SJCRH30 (cell line): Measurements from ENCODE around the gene CGN. TPM values are rescaled to one million over a fixed set of nuclear protein-coding genes. Genes with fewer than 3 reads are reported as not detected.

ENCODE experiments used
- DNase-seq, 2 experiments: peaks; one replicate each; pipeline ENCODE4 v3.0.0-alpha.2; 2015 to 2020
- H3K27ac ChIP-seq: fragments of 250-450 bp; sonication (Bioruptor Pico); 2 replicates; pipeline ENCODE4 v1.5.1; 2020; ENCODE audit warnings: mild to moderate bottlenecking, moderate library complexity
- H3K27me3 ChIP-seq: fragments of 250-450 bp; sonication (Bioruptor Pico); 2 replicates; pipeline ENCODE4 v1.5.1; 2020; ENCODE audit warnings: mild to moderate bottlenecking, moderate library complexity
- H3K36me3 ChIP-seq: fragments of 250-450 bp; sonication (Bioruptor Pico); 2 replicates; pipeline ENCODE4 v1.5.1; 2020; ENCODE audit warnings: mild to moderate bottlenecking, moderate library complexity
- H3K4me1 ChIP-seq: fragments of 250-450 bp; sonication (Bioruptor Pico); 2 replicates; pipeline ENCODE4 v1.5.1; 2020; ENCODE audit warnings: mild to moderate bottlenecking, moderate library complexity
- H3K4me3 ChIP-seq: fragments of 250-450 bp; sonication (Bioruptor Pico); 2 replicates; pipeline ENCODE4 v1.5.1; 2020; ENCODE audit warnings: mild to moderate bottlenecking, moderate library complexity
- H3K9me3 ChIP-seq: fragments of 250-450 bp; sonication (Bioruptor Pico); replicated peaks from 2 replicates; pipeline ENCODE4 v1.5.1; 2020; ENCODE audit warnings: mild to moderate bottlenecking, moderate library complexity
- total RNA-seq: library from RNA; depleted of rRNA; stranded (reverse); fragments of >200 nt; shearing (Covaris generic); gene quantifications from 2 replicates; pipeline ENCODE4 v1.2.3, GENCODE V29; 2014

CGN gene
- total RNA-seq, 1 experiment from 2014 or later, result 1.2 TPM

- Histone ChIP-seq H3K9me3 (no peaks in the 10 kb centered on the region), H3K4me1 (peaks cover 8% of the 10 kb centered on the region), H3K4me3 (peak overlapping the region; percentile 66), H3K27me3 (no peaks in the 10 kb centered on the region), H3K27ac (no peak overlapping the region), H3K36me3 (no peaks in the 10 kb centered on the region)
- DNase-seq, result peak; percentile 34 to 42
Measured at GRCh38 chr1:151540982-151541377, 29.8 kb downstream of the CGN start.

GRCh38 chr1:151541752-151542151 lies 30.6 kb downstream of the CGN start:
- Histone ChIP-seq H3K27me3 (no peaks in the 10 kb centered on the region), H3K4me3 (peak overlapping the region; percentile 66), H3K27ac (no peak overlapping the region), H3K9me3 (no peaks in the 10 kb centered on the region), H3K36me3 (0 out of 2 replicates have a peak, but pooled peaks cover 5% of the 10 kb centered on the region), H3K4me1 (peaks cover 8% of the 10 kb centered on the region)
- no peak for DNase-seq

DNA sequence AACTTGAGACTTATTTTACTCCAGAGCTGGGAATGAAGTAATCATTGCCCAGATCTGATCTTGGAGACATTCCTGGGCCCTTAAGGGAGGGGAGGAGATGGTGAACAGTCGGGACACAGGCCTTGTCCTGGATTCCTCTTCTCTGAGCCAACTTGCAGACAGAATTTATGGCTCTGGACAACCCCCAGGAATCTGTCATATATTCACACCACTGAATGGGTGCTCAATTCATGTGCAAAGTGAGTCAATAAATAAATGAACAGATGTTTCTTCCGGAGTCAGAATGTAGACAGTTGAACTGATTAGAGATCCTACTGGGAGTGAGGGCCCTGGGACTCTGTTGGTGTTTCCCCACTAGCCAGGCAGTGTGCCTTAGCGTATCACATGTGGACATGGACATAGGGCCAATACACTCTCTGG lies 31.5 kb downstream of the CGN start:
- H3K4me3 ChIP-seq, result no peak overlapping the region
- peaks cover 16% of the 10 kb centered on the region for H3K4me1 ChIP-seq
- H3K36me3 ChIP-seq, result 0 out of 2 replicates have a peak, but pooled peaks cover 5% of the 10 kb centered on the region
- no peak overlapping the region for H3K27ac ChIP-seq
- no peaks in the 10 kb centered on the region for H3K9me3 ChIP-seq
- DNase-seq, result no peak
- H3K27me3 ChIP-seq, result no peaks in the 10 kb centered on the region

DNA sequence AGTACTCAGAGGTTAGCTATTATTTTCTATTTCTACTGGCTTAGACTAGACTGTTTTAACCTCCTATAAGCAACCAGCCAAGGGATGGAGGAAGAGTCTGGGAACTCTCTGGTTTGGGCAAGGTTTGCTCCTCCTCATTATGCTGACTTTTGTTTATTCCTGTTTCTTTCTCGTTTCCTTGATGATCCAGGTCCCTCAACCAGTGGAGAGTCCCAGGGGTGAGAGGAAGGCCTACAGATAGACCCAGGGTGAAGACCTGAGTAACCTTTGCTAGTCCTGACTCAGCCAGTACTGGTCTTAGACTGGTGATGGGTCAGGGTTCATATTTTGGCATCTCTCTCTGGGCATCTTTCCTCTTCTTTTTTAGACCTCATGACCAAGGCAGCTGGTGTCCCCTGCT lies 34.4 kb downstream of the CGN start:
- H3K27me3 ChIP-seq, result no peaks in the 10 kb centered on the region
- 0 out of 2 replicates have a peak, but pooled peaks cover 5% of the 10 kb centered on the region for H3K36me3 ChIP-seq
- no peaks in the 10 kb centered on the region for H3K9me3 ChIP-seq
- no peak overlapping the region for H3K4me3 ChIP-seq
- H3K4me1 ChIP-seq, result peaks cover 25% of the 10 kb centered on the region
- DNase-seq, result no peak
- no peak overlapping the region for H3K27ac ChIP-seq

DNA sequence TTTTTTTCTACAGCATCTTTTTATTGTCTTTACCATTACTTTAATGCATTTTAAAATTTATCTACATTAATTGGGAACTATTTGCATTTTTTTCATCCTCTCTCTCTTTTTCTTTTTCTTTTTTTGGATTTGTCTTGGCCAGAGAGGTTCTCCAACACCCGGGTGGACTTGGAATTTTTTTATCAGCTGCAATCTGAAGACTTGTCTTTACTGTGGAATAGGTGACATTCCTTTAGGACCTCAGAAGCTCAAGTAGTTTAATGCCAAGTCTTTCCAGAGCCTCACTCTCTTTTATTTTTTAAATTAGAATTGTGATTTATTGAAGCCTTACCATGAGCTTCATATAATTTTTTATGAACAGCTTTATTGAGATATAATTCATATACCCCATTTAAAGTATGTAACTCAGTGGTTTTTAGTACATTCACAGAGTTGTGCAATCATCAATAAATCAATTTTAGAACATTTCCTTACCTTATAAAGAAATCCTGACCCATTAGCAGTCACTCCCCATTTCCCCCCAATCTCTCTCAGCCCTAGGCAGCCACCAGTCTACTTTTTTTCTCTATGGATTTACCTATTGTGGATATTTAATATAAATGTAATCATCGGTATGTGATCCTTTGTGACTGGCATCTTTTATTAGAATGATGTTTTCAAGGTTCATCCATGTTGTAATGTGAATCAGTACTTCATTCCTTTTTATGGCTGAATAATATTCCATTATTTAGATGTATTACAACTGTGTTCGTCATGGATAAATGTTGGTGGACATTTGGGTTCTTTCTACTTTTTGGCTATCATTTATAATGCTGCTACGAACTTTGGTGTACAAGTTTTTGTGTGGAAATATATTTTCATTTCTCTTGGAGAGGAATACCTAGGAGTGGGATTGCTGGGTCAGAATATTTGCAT lies 35.1 kb downstream of the CGN start:
- H3K36me3 ChIP-seq, result 0 out of 2 replicates have a peak, but pooled peaks cover 5% of the 10 kb centered on the region
- no peaks in the 10 kb centered on the region for H3K9me3 ChIP-seq
- H3K4me1 ChIP-seq, result peaks cover 25% of the 10 kb centered on the region
- H3K27ac ChIP-seq, result peak overlapping the region; percentile 61
- no peak overlapping the region for H3K4me3 ChIP-seq
- no peaks in the 10 kb centered on the region for H3K27me3 ChIP-seq
- no peak for DNase-seq

- no peak overlapping the region for H3K4me3 ChIP-seq
- no peaks in the 10 kb centered on the region for H3K9me3 ChIP-seq
- no peaks in the 10 kb centered on the region for H3K27me3 ChIP-seq
- peak; percentile 69 to 78 for DNase-seq
- H3K27ac ChIP-seq, result peak overlapping the region; percentile 61
- H3K4me1 ChIP-seq, result peaks cover 25% of the 10 kb centered on the region
- H3K36me3 ChIP-seq, result 0 out of 2 replicates have a peak, but pooled peaks cover 5% of the 10 kb centered on the region
Measured at GRCh38 chr1:151547119-151547899, 36.1 kb downstream of the CGN start.

GRCh38 chr1:151547900-151548230 lies 36.7 kb downstream of the CGN start:
- peak in 1 of 2 experiments; percentile 22 for DNase-seq
- Histone ChIP-seq H3K4me1 (peaks cover 25% of the 10 kb centered on the region), H3K36me3 (0 out of 2 replicates have a peak, but pooled peaks cover 5% of the 10 kb centered on the region), H3K4me3 (no peak overlapping the region), H3K27ac (peak overlapping the region; percentile 61), H3K27me3 (no peaks in the 10 kb centered on the region), H3K9me3 (no peaks in the 10 kb centered on the region)

- H3K27me3 ChIP-seq, result no peaks in the 10 kb centered on the region
- no peak overlapping the region for H3K27ac ChIP-seq
- H3K4me1 ChIP-seq, result peaks cover 25% of the 10 kb centered on the region
- no peak for DNase-seq
- no peak overlapping the region for H3K4me3 ChIP-seq
- no peaks in the 10 kb centered on the region for H3K9me3 ChIP-seq
- 0 out of 2 replicates have a peak, but pooled peaks cover 5% of the 10 kb centered on the region for H3K36me3 ChIP-seq
Measured at GRCh38 chr1:151549199-151549598, 38.0 kb downstream of the CGN start.

DNA sequence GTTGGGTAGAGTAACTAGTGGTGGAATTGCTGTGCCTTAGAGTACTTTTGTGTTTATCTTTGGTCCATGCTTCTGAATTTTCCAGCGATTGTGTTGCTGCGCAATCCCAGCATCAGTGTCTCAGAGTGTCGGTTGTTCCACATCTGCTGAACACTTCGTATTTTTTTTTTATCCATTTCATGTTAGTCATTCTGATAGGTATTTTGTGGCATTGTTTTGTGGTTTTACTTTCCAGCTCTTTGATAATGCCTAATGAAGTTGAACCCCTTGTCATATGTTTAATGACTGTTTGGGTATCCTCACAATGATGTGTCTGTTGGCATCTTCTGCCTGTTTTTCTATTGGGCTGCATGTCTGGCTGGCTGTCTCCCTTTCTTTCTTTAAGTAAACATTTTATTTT lies 42.5 kb downstream of the CGN start:
- Histone ChIP-seq H3K36me3 (no peaks in the 10 kb centered on the region), H3K4me1 (peaks cover 10% of the 10 kb centered on the region; the same call in 1 of the 2 replicates), H3K9me3 (no peaks in the 10 kb centered on the region), H3K27me3 (no peaks in the 10 kb centered on the region), H3K4me3 (no peak overlapping the region), H3K27ac (no peak overlapping the region)
- no peak for DNase-seq

- no peak for DNase-seq
- Histone ChIP-seq H3K36me3 (no peaks in the 10 kb centered on the region), H3K27ac (no peak overlapping the region)
Measured at GRCh38 chr1:151556052-151556451, 44.9 kb downstream of the CGN start.

GRCh38 chr1:151562661-151563060 lies 51.5 kb downstream of the CGN start:
- no peaks in the 10 kb centered on the region for H3K27me3 ChIP-seq
- no peak overlapping the region for H3K4me3 ChIP-seq
- no peaks in the 10 kb centered on the region for H3K4me1 ChIP-seq
- no peaks in the 10 kb centered on the region for H3K9me3 ChIP-seq
- H3K27ac ChIP-seq, result no peak overlapping the region
- H3K36me3 ChIP-seq, result no peaks in the 10 kb centered on the region; the same call in 1 of the 2 replicates
- no peak for DNase-seq

More at GRCh38 chr1:151556052-151556451, 44.9 kb downstream of the CGN start:
- Histone ChIP-seq H3K4me3 (no peak overlapping the region), H3K4me1 (no peaks in the 10 kb centered on the region), H3K27me3 (no peaks in the 10 kb centered on the region), H3K9me3 (no peaks in the 10 kb centered on the region)

DNA sequence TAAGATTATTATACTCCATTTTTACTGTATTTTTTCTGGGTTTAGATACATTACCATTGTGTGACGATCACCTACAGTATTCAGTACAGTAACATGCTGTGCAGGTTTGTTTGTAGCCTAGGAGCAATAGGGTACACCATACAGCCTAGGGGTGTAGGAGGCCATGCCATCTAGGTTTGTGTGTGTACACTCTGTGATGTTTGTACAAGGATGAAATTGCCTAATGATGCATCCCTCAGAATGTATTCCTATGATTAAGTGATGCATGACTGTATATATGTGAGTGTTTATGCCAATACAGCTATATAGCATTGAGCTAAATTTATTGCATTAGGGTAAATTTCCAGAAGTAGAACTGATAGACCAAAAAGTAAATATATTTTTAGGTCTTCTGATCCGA lies 52.2 kb downstream of the CGN start:
- Histone ChIP-seq H3K27me3 (no peaks in the 10 kb centered on the region), H3K27ac (no peak overlapping the region), H3K4me3 (no peak overlapping the region), H3K36me3 (no peaks in the 10 kb centered on the region; the same call in 1 of the 2 replicates), H3K9me3 (no peaks in the 10 kb centered on the region), H3K4me1 (no peaks in the 10 kb centered on the region)
- no peak for DNase-seq

- Histone ChIP-seq H3K27me3 (no peaks in the 10 kb centered on the region), H3K9me3 (no peaks in the 10 kb centered on the region), H3K4me1 (no peaks in the 10 kb centered on the region), H3K4me3 (no peak overlapping the region), H3K36me3 (no peaks in the 10 kb centered on the region; the same call in 1 of the 2 replicates), H3K27ac (no peak overlapping the region)
- DNase-seq, result no peak
Measured at GRCh38 chr1:151565502-151566189, 54.5 kb downstream of the CGN start.

DNA sequence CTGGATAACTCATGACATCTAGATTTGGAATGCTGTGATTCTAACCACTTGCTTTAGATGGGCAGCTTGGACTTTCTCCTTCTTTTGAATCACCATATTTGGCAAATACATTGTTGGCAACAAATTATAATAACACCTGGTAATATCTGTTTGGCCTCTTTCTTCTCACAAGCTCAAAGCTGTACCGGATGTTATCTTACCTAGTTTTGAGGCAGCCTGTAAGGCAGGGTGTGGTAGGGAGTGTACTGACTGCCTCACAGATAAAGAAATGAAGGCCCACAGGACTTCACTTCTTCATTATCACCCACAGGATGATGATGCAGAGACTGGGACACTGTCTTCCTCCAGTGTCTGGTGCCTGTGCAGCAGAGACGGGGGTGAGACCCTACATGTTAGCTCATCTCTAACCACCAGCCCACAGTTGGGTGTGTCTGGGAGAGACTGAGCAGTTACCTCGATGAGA lies 57.5 kb downstream of the CGN start:
- Histone ChIP-seq H3K27me3 (no peaks in the 10 kb centered on the region), H3K9me3 (no peaks in the 10 kb centered on the region), H3K4me3 (no peak overlapping the region), H3K36me3 (no peaks in the 10 kb centered on the region; the same call in 1 of the 2 replicates), H3K4me1 (no peaks in the 10 kb centered on the region), H3K27ac (no peak overlapping the region)
- no peak for DNase-seq
